HG02852 (cell line): ENCODE results near the gene RGP1.

Source experiments
- ATAC-seq: cut with Tn5 transposase; IDR thresholded peaks from one replicate; pipeline ENCODE4 v1.9.1; 2021; ENCODE audit warnings: mild to moderate bottlenecking, moderate library complexity; ENCODE audit not compliant: unreplicated experiment

The RGP1 gene

GRCh38 chr9:35740243-35740642, 8.8 kb upstream of the RGP1 start:
- ATAC-seq = no peak

DNA sequence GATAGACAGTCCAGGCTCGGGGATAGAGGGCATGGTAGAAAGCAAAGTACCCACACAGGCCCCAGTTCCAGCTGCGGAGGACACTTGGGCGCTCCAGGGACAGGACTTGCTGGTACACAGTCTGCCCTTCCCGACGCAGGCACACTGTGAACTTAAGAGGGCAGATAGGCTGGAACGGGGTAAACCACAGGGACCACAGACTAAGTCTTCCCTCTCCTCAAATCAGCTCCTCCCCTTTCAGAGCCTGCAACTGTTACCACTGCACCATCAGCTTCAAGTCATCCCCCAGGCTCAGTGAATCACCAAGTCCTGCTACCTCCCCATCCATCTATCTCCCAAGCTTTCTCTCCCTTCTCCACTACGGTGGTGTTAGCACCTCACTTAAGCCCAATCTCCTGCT, 7.3 kb upstream of the RGP1 start:
- no peak for ATAC-seq

DNA sequence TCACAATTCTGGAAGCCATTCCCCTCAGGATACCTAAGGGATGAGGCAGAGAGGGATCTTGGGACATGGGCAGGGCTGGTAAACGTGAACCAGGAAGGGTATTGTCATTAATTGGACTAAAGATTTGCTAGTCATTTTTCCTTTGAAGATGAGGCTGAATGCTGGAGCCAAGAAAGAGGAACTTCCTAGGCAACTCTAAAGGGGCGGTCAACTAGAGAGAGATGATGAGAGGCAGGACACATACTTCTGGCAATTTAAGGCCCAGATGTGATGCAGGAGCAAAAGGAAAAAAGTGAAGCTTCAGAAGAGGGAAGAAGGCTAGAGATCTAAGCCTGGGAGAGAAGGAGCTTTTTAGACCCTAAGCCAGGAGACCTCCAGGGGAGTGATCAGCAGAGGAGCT, 5.6 kb upstream of the RGP1 start:
- no peak for ATAC-seq

DNA sequence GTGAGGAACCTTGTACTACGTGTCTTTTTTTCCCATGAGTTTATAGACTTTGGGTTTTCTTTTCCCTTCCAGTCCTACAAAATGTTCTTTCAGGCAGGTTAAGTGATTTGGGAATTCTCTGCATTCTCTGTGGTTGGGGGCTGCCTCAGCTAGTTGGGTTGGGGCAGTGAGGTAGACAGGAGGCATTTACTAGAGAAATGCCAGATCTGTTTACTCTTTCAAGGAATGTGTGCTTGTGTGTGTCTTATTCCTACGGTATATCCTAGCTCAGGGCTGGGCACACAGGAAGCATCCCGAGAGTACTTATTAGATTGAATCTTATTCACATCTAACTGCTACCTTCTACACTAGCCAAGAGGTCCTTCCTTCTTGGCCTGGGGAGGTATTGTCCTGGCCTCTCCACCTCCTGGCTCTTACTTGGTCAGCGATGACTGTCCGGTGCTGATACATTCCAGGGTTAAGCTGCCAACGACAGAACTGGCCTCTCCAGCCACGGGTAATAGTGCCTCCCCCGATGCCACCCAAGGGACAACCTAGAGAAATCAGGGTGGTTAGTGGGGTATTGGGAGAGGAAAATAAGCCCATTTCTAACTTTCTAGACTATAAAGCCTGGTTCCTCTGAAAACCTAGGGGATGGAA, 5.1 kb upstream of the RGP1 start:
- ATAC-seq = no peak

- no peak for ATAC-seq
Observed at GRCh38 chr9:35745569-35745968, 3.5 kb upstream of the RGP1 start.

DNA sequence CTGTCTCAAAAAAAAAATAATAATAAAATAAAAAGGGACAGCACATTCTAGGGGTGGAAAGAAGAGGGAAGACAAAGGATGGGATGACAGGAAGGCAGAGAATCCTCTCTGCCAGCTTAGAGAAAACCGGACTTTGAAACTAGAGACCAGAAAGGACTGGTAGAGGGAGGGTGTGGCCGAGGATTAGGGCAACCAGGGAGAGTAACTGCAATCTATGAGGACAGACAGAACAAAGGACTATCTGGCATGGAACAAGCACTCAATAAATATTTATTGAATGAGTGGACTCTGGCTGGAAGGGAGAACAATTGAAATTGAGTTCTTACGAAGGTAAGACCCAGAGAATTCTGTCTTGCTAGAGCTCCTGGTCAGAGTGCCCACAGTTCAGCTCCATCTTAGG, 2.5 kb upstream of the RGP1 start:
- ATAC-seq = no peak

- ATAC-seq = no peak
Observed at GRCh38 chr9:35748242-35748857, 737 bp upstream of the RGP1 start.

GRCh38 chr9:35749515-35750255, 598 bp downstream of the RGP1 start:
- ATAC-seq = peak; percentile 30

DNA sequence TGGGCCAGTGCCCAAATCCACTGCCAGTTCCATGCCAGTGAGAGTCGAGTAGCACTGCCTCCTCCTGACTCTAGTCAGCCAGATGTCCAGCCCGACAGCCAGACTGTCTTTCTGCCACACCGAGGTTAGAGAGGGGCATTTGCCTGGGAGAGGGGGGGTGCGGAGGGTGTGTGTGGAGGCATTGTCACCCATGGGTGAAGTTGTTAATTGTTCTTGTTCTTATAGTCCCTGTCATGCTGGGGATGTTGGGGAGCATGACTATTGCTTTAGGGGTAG, 1.1 kb downstream of the RGP1 start:
- no peak for ATAC-seq

DNA sequence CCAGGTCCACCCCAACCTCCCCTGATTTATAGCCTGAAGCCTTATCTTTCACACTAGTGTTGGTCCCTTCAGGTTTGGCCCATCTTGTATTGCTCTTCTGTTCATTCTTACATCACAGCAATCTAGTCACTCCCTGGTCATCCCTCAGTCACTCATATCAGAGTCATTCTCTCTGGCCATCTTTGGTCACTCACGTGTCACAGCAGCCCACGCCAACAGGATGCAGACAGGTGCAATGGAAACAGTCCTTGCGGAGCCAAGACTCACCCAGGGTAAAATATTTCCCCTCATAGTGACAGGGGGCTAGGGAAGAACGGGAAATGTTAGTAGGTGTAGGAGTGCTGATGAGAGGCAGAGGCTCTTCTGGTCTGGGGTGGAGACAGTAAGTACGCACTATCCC, 4.4 kb downstream of the RGP1 start:
- no peak for ATAC-seq

DNA sequence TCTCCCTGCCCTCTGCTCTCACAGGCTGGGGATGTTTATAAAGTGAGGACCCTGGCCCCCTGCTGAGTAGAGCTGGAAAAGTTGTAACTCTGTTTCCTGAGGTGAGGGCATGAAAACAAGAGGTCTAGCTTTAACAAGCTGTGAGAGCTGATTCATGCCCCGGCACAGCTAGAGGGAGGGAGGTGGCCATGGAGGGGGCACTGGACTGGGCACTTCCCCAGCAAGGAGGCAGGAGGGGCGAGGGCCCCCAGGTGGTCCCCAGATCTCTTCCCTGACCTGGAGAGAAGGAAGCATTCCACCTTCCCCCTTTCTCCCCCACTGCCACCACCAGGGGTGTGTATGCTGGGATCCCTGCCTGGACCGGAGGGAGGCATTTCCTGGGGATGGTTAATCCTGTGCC, 5.2 kb downstream of the RGP1 start, which contains the start of gene MSMP:
TSS of gene MSMP (minus strand) at position 13 of the 400 bp plus-strand sequence. CDS start 147 bp downstream, outside the sequence.
- ATAC-seq = no peak

- ATAC-seq = no peak
Observed at GRCh38 chr9:35755071-35755470, 6.0 kb downstream of the RGP1 start.

GRCh38 chr9:35756275-35757225, 7.5 kb downstream of the RGP1 start:
- ATAC-seq = peak; percentile 61

DNA sequence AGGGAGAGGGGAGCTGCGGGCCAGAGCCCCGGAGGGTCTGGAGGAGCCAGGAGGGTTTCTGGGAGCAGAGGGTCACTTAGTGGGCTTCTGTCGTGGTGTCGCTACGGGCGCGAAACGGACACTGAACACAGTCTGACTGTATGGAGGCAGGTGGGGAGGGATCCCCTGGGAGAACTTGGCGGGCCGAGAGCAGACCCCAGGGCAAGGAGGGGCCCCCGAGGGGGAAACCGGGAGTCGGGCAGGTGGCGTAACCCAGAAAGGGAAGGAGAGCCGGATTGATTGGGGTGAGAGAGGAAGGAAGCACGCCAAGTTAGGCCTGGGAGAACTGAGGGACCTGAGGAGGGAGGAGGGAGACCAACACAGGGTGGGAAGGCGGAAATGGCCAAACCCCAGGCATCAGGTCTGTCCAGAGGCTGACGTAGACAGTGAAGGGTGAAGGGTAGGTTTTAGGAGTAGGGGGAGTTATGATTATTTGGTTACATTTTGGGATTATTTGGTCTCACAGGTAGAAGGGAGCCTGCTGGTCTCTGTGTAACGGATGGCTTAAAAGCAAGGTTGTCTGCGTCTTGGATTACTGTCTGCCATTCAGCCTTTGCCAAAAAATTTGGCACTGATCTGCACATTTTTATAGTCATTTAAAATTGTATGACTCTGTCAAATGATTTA, 8.3 kb downstream of the RGP1 start:
- peak; percentile 50 for ATAC-seq

DNA sequence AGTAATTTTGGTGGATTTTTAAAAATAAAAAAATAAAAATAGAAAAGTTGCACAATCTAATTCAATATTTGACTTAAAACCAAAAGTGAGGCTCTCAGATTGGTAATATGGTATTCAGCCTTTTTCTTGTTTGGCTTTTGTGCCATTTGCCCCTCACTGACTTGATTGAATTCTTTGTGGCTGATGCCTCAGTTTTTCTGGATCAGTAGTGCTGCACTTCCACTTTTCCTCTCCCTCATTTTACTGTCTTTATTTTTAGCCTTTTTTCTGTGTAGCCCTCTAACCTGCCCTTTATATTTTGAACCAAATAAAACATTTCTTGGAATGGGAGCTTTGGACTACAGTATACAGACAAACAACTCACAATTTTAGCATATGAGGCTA, 8.8 kb downstream of the RGP1 start:
- ATAC-seq = no peak

- ATAC-seq = no peak
Observed at GRCh38 chr9:35758475-35759050, 9.5 kb downstream of the RGP1 start.

DNA sequence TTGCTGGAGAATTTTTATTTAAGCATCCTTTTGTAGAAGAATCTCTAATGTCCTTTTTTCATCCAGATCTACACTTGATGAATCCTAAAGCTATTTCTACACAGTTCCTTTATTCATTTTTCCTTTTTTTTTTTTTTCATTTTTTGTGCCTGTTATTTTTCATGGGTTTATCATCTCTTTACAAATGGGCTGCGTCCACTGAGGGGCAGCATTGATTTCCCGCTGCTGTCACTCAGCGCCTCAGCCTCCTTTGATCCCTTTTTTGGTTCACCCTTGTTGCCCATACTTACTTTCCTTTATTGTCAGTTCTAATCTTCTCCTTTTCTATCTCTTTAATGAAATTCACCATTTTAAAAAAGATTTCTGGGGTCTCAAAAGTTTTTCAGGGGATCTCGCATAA, 10.7 kb downstream of the RGP1 start:
- no peak for ATAC-seq

GRCh38 chr9:35760651-35761050, 11.6 kb downstream of the RGP1 start:
- ATAC-seq = no peak

DNA sequence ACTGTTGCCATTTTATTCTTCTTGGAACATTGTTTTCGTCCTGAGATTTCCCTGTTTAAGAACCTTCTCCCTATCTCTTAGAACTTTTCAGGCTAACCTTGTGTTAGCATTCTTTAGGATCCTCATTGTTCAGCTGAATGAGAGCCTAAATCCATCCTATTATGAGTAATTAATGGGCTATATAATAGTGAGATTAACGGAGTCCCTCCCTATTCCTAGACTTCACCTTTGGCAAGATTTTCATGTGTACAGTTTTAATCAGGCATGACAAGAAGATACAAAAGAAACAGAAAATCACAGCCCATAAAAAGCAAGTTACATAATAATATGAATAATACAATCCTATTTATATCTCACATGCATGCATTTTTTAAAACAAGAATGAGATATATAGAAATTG, 14.1 kb downstream of the RGP1 start:
- ATAC-seq = no peak

DNA sequence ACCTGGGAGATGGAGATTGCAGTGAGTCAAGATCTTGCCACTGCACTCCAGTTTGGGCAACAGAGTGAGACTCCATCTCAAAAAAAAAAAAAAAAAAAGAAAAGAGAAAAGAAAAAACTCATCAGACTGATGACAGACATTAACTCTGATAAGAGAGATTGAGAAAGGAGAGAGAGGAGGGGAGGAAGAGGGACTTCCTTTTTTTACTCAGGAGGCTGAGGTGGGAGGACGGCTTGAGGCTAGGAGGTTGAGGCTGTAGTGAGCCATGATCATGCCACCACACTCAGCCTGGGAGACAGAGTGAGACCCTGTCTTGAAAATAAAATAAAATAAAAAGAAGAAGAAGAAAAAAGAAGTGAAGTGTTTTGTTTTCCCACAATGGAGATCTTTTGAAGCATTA, 14.7 kb downstream of the RGP1 start:
- no peak for ATAC-seq
